HFF-Myc (cell line): ENCODE measurements around the gene EGR4.
A peak's percentile ranks its signal among the peaks of the same experiment; 100 is the strongest.

Source experiments
- DNase-seq: peaks from one replicate; pipeline ENCODE4 v3.0.0-alpha.2; 2011; ENCODE audit warnings: low read depth; ENCODE audit errors: extremely low read depth
- H3K4me3 ChIP-seq: replicated peaks from 2 replicates; pipeline ENCODE4 v1.5.1; 2011; ENCODE audit warnings: low read depth, mild to moderate bottlenecking, control low read depth, low read length
- CTCF ChIP-seq: IDR thresholded peaks from 2 replicates; pipeline ENCODE4 v1.5.1; 2012; ENCODE audit warnings: mild to moderate bottlenecking, low read depth, low read length, control low read depth; ENCODE audit errors: missing control alignments

The EGR4 gene

GRCh38 chr2:73293534-73294171, at the start of gene EGR4:
Gene EGR4, minus strand, starts transcription at chr2:73293548. Its CDS starts 231 bp downstream, at chr2:73293317.
- TF ChIP-seq CTCF = no peak
- H3K4me3 ChIP-seq = peak within 1 kb of the TSS; percentile 31
- DNase-seq = no peak

GRCh38 chr2:73341039-73341438, 47.7 kb upstream of the EGR4 start:
- TF ChIP-seq CTCF = no peak
- no peak for DNase-seq
- H3K4me3 ChIP-seq = no peak overlapping the region

DNA sequence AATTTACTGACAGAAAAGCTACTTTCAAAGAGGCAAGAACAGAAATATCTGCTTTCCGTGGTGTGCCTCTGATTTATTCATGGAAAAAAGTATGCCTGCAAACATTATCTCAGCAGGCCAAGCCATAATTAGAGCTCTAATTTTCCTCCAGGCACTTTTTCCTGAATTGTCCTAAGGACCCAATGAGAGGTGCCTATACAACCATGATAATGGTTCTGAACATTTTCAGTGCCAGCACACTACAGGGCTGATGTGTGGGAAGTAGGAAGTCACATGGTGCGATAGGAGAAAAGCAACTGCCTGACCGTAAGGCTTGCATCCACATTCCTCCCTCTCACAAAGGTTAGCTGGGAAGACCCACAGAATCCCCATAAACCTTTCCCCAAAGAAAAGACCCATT, 45.9 kb upstream of the EGR4 start:
- no peak overlapping the region for H3K4me3 ChIP-seq
- no peak for DNase-seq
- TF ChIP-seq CTCF = no peak

- no peak overlapping the region for H3K4me3 ChIP-seq
- TF ChIP-seq CTCF = no peak
- DNase-seq = no peak
Measured at GRCh38 chr2:73337828-73338227, 44.5 kb upstream of the EGR4 start.

DNA sequence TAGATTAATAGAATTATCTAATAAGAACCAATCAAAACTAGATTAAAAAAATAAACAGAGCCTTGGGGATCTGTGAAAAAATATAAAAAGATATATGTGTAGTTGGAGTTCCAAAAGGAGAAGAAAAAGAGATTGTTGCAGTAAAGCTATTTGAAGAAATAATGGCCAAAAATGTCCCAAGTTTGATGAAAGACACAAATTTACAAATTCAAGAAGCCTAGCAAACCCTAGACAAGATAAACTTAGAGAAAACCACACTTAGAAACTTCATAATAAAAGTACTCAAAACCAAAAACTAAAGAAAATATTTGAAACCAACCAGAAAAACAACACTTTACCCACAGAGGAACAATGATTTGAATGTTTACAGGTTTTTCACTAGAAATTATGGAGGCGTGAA, 41.3 kb upstream of the EGR4 start:
- H3K4me3 ChIP-seq = no peak overlapping the region
- no peak for TF ChIP-seq CTCF
- no peak for DNase-seq

- no peak for TF ChIP-seq CTCF
- DNase-seq = no peak
- H3K4me3 ChIP-seq = no peak overlapping the region
Measured at GRCh38 chr2:73334045-73334444, 40.7 kb upstream of the EGR4 start.

- no peak overlapping the region for H3K4me3 ChIP-seq
- no peak for DNase-seq
- no peak for TF ChIP-seq CTCF
Measured at GRCh38 chr2:73333564-73333963, 40.2 kb upstream of the EGR4 start.
